KOPT-K1 (cell line): ENCODE measurements around the gene BEST3.
"Not testable (repeated sequence)": the region's sequence is repeated elsewhere in the genome, so short reads cannot be mapped to it uniquely, and the experiment has no call there.

ENCODE experiments used
- H3K27ac ChIP-seq: fragments of 200-600 bp; sonication (generic); 2 replicates; pipeline ENCODE4 v1.5.1; 2016; ENCODE audit warnings: antibody characterized with exemption, mild to moderate bottlenecking, low read depth, low read length; ENCODE audit not compliant: poor library complexity, severe bottlenecking
- H3K36me3 ChIP-seq: fragments of 200-600 bp; sonication (generic); 2 replicates; pipeline ENCODE4 v1.5.1; 2017; ENCODE audit warnings: antibody characterized with exemption, mild to moderate bottlenecking, low read length, moderate library complexity; ENCODE audit not compliant: insufficient read depth
- H3K9me3 ChIP-seq: fragments of 200-600 bp; sonication (generic); 2 replicates; pipeline ENCODE4 v1.5.1; 2017; ENCODE audit warnings: antibody characterized with exemption, low read length, mild to moderate bottlenecking; ENCODE audit not compliant: insufficient read depth, poor library complexity, severe bottlenecking

Gene BEST3

GRCh38 chr12:69671597-69671996, 27.5 kb downstream of the BEST3 start:
- no peaks in the 10 kb centered on the region for H3K36me3 ChIP-seq
- no peaks in the 10 kb centered on the region for H3K9me3 ChIP-seq
- no peak overlapping the region for H3K27ac ChIP-seq

- Histone ChIP-seq H3K36me3 (no peaks in the 10 kb centered on the region), H3K27ac (no peak overlapping the region), H3K9me3 (no peaks in the 10 kb centered on the region)
Observed at GRCh38 chr12:69666798-69667197, 32.3 kb downstream of the BEST3 start.

GRCh38 chr12:69664930-69665377, 34.1 kb downstream of the BEST3 start:
- H3K9me3 ChIP-seq, H3K36me3 ChIP-seq, H3K27ac ChIP-seq: not testable (repeated sequence)

- Histone ChIP-seq H3K9me3 (no peaks in the 10 kb centered on the region), H3K27ac (no peak overlapping the region), H3K36me3 (no peaks in the 10 kb centered on the region)
Observed at GRCh38 chr12:69663726-69664125, 35.4 kb downstream of the BEST3 start.

GRCh38 chr12:69662764-69663163, 36.3 kb downstream of the BEST3 start:
- H3K27ac ChIP-seq = no peak overlapping the region

GRCh38 chr12:69661386-69661785, 37.7 kb downstream of the BEST3 start:
- no peaks in the 10 kb centered on the region for H3K36me3 ChIP-seq
- no peak overlapping the region for H3K27ac ChIP-seq
- H3K9me3 ChIP-seq = no peaks in the 10 kb centered on the region

More at GRCh38 chr12:69662764-69663163, 36.3 kb downstream of the BEST3 start:
- Histone ChIP-seq H3K9me3 (no peaks in the 10 kb centered on the region), H3K36me3 (no peaks in the 10 kb centered on the region)

- Histone ChIP-seq H3K9me3 (no peaks in the 10 kb centered on the region), H3K27ac (no peak overlapping the region), H3K36me3 (no peaks in the 10 kb centered on the region)
Observed at GRCh38 chr12:69660164-69660863, 38.8 kb downstream of the BEST3 start.

- Histone ChIP-seq H3K9me3 (no peaks in the 10 kb centered on the region), H3K36me3 (no peaks in the 10 kb centered on the region), H3K27ac (no peak overlapping the region)
Observed at GRCh38 chr12:69658203-69658602, 40.9 kb downstream of the BEST3 start.

GRCh38 chr12:69657376-69658137, 41.5 kb downstream of the BEST3 start:
- Histone ChIP-seq H3K27ac (no peak overlapping the region), H3K36me3 (no peaks in the 10 kb centered on the region), H3K9me3 (no peaks in the 10 kb centered on the region)

- Histone ChIP-seq H3K36me3 (no peaks in the 10 kb centered on the region), H3K27ac (no peak overlapping the region), H3K9me3 (no peaks in the 10 kb centered on the region)
Observed at GRCh38 chr12:69655616-69656340, 43.3 kb downstream of the BEST3 start.

- H3K9me3 ChIP-seq = no peaks in the 10 kb centered on the region
- H3K36me3 ChIP-seq = no peaks in the 10 kb centered on the region
- no peak overlapping the region for H3K27ac ChIP-seq
Observed at GRCh38 chr12:69653703-69654102, 45.4 kb downstream of the BEST3 start.

- no peak overlapping the region for H3K27ac ChIP-seq
- H3K9me3 ChIP-seq = no peaks in the 10 kb centered on the region
- no peaks in the 10 kb centered on the region for H3K36me3 ChIP-seq
Observed at GRCh38 chr12:69651922-69652321, 47.2 kb downstream of the BEST3 start.

- no peaks in the 10 kb centered on the region for H3K36me3 ChIP-seq
- H3K27ac ChIP-seq = no peak overlapping the region
- no peaks in the 10 kb centered on the region for H3K9me3 ChIP-seq
Observed at GRCh38 chr12:69649529-69649928, 49.6 kb downstream of the BEST3 start.

GRCh38 chr12:69648476-69648875, 50.6 kb downstream of the BEST3 start:
- Histone ChIP-seq H3K36me3 (no peaks in the 10 kb centered on the region), H3K9me3 (no peaks in the 10 kb centered on the region), H3K27ac (no peak overlapping the region)

GRCh38 chr12:69647178-69647577, 51.9 kb downstream of the BEST3 start:
- H3K27ac ChIP-seq = no peak overlapping the region
- H3K9me3 ChIP-seq = no peaks in the 10 kb centered on the region
- H3K36me3 ChIP-seq = no peaks in the 10 kb centered on the region
